Measurements from ENCODE around the gene STPG4.

DNA sequence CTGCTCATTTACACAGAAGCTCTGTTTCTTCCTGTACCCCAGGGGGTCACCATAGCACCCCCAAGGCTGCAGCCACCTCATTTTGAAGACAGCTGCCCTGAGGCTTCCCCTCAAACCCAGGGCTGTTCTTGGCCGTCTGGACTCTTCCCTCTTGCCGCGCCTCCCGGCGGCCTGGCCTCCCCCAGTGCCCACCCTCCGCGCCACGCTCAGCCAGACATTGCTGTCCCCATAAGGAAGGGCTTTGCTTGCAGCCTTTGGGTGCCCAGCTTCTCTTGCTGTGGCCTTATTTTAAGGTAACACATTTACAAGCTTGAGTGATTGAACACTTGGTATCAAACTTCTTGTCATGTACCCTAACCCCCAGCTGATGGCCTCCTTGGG lies 79.0 kb downstream of the STPG4 start:
- no peak for TF ChIP-seq FEZF1 (tag by site-specific recombination; IDR thresholded peaks at IDR 0.05)
- no peak for TF ChIP-seq TCF7L2 (IDR thresholded peaks at IDR 0.05; ENCODE audit: borderline replicate concordance, low read depth, low read length)

Data from HEK293 (cell line).